ENCODE measurements around the gene RMDN2.

DNA sequence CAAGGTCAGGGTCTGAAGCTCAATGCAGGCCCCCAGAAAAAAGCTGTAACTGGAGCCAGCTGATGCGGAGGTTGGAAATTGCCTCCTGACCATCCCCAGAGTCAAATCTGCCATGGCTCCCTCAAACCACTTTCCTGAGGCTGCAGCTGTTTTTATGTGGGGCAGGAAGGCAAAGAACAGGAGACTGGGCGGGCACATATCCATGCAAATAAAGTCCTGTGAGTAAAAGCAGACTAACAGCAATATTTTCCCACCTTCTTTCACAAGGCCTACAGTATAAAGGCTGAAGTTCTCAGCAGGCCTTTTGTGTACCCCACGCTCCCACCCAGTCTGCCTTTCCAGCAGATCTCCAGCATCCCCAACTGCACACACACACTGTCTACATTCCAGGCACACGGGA lies 103.7 kb downstream of the RMDN2 start:
- TF ChIP-seq, protein P1, sequence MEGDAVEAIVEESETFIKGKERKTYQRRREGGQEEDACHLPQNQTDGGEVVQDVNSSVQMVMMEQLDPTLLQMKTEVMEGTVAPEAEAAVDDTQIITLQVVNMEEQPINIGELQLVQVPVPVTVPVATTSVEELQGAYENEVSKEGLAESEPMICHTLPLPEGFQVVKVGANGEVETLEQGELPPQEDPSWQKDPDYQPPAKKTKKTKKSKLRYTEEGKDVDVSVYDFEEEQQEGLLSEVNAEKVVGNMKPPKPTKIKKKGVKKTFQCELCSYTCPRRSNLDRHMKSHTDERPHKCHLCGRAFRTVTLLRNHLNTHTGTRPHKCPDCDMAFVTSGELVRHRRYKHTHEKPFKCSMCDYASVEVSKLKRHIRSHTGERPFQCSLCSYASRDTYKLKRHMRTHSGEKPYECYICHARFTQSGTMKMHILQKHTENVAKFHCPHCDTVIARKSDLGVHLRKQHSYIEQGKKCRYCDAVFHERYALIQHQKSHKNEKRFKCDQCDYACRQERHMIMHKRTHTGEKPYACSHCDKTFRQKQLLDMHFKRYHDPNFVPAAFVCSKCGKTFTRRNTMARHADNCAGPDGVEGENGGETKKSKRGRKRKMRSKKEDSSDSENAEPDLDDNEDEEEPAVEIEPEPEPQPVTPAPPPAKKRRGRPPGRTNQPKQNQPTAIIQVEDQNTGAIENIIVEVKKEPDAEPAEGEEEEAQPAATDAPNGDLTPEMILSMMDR (IDR thresholded peaks at IDR 0.05; ENCODE audit: borderline replicate concordance, extremely low read depth, low read length, poor library complexity, severe bottlenecking), result no peak
- TF ChIP-seq EZH2 (IDR thresholded peaks at IDR 0.05; ENCODE audit: borderline replicate concordance, low read depth, low read length, severe bottlenecking), result no peak
